ENCODE measurements around the gene PLA2G5.

PLA2G5 gene

DNA sequence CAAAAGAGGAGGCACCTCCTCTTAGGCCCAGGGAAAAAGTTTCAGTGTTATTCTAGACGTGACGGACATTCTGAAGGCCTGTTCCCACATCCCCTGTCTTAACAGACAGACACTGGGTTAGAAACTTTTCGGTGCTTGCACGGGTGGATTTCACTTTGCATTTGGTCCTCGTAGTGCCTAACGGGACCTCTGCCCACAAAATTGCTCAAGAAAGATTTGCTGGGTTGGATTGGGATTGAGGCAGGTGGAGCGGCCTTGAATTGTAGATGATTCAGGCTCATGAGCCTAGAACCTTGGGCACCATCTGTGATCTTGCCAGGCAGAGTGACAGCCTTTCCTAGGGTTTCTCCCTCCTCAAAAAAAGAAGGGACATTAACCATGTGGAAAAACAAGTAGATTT is 2.8 kb downstream of the PLA2G5 start:
- DNase-seq: no peak
- no peak overlapping the region for H3K4me3 ChIP-seq (ENCODE audit: low read depth, low read length)
- H3K4me1 ChIP-seq: no peaks in the 10 kb centered on the region
- no peaks in the 10 kb centered on the region for H3K9me3 ChIP-seq
- TF ChIP-seq, protein P1, sequence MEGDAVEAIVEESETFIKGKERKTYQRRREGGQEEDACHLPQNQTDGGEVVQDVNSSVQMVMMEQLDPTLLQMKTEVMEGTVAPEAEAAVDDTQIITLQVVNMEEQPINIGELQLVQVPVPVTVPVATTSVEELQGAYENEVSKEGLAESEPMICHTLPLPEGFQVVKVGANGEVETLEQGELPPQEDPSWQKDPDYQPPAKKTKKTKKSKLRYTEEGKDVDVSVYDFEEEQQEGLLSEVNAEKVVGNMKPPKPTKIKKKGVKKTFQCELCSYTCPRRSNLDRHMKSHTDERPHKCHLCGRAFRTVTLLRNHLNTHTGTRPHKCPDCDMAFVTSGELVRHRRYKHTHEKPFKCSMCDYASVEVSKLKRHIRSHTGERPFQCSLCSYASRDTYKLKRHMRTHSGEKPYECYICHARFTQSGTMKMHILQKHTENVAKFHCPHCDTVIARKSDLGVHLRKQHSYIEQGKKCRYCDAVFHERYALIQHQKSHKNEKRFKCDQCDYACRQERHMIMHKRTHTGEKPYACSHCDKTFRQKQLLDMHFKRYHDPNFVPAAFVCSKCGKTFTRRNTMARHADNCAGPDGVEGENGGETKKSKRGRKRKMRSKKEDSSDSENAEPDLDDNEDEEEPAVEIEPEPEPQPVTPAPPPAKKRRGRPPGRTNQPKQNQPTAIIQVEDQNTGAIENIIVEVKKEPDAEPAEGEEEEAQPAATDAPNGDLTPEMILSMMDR (IDR thresholded peaks at IDR 0.05; ENCODE audit: low read depth, low read length): no peak
- no peaks in the 10 kb centered on the region for H3K36me3 ChIP-seq
- H3K27me3 ChIP-seq: no peaks in the 10 kb centered on the region

DNA sequence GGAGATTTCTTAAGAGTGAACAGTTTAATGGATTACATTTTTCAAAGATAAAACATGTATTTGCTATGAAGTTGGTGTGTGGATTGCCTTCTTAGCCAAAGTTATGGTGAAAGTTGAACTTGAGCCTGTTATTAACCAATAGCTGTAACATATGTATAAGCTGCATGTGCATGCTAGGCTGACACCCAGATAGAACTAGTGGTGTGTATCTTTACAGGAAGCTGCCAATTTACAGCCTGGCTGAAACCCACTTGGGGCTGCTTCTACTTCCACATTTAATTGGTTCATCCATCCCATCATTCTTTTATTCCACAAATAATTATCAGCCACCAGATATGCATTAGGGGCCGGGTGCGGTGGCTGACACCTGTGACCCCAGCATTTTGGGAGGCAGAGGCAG is 3.3 kb downstream of the PLA2G5 start:
- Histone ChIP-seq H3K27me3 (no peaks in the 10 kb centered on the region), H3K4me1 (no peaks in the 10 kb centered on the region), H3K4me3 (ENCODE audit: low read depth, low read length) (no peak overlapping the region), H3K36me3 (no peaks in the 10 kb centered on the region), H3K9me3 (no peaks in the 10 kb centered on the region)
- DNase-seq: no peak
- TF ChIP-seq, protein P1 (IDR thresholded peaks at IDR 0.05; ENCODE audit: low read depth, low read length): no peak

DNA sequence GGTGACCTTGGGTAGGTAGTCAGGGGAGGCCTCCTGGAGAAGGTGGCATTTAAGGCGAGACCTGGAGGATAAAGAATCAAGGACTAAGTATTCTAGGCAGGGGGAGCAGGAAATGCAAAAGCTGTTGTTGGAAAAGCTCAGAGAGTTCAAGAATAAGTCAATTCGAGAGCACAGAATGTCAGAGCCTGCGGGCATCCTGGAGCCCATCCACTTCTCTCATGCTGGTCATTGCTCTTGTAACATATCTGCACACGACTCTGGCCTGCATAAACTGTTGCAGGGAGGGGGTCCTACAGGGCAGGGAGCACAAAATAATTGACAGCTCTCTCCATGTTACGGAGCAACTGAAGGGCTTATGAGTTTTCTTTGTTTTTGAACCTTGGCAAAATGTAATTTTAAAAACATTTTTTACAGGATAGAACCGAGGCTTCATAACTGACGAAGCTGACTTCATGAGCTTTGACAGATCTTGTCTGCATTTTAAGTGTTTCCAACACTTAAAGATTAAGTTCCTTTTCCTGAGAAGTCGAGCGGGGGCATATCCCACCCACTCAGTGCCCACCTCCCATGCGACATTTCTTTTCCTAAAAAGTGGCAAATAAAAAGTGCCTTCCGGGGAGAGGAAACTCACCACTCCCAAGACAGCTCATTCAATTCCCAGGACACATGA is 4.2 kb downstream of the PLA2G5 start:
- DNase-seq: no peak
- H3K36me3 ChIP-seq: no peaks in the 10 kb centered on the region
- no peaks in the 10 kb centered on the region for H3K27me3 ChIP-seq
- no peaks in the 10 kb centered on the region for H3K4me1 ChIP-seq
- TF ChIP-seq, protein P1 (IDR thresholded peaks at IDR 0.05; ENCODE audit: low read depth, low read length): no peak
- no peak overlapping the region for H3K4me3 ChIP-seq (ENCODE audit: low read depth, low read length)
- no peaks in the 10 kb centered on the region for H3K9me3 ChIP-seq

DNA sequence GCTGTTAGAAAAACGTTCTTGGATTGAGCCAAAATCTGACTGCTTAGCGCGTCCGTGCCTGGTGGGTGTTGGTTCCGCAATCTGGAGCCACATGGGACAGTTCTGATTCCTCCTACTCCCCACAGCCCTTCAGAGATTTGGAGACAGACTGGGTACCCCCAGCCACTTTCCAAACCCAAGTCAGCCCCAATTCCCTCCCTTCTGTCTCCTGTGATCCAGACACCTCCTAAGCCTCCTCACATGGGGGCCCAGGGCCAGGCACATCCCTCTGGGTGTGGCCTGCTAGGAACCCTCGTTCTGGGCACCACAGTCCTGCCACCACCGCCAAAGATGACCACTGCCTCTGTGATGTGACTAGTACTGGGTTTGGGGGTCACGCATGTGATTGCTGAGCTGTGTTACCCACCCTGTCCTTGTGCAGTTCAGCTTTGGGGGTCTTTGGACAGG is 4.8 kb downstream of the PLA2G5 start:
- Histone ChIP-seq H3K27me3 (no peaks in the 10 kb centered on the region), H3K4me1 (no peaks in the 10 kb centered on the region)
- TF ChIP-seq, protein P1 (IDR thresholded peaks at IDR 0.05; ENCODE audit: low read depth, low read length): no peak

DNA sequence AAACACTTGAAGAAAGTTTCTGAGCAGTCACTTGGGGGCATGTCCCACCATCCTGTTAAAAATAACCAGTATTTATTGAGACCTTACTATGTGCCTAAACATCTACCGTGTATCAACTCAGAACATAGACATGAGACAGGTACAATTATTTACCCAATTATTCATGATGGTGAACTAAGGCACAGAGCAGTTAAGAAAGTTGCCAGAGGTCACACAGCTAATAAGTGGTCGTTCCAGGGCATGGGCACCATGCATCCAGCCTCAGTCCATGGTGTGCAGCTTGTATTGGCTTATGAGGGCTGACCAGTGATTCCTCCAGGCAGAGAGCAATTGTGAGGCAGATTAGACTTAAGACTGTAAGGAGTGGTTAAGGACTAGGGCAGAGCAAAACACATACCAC is 5.4 kb downstream of the PLA2G5 start:
- H3K27me3 ChIP-seq: no peaks in the 10 kb centered on the region
- H3K9me3 ChIP-seq: no peaks in the 10 kb centered on the region
- no peak overlapping the region for H3K4me3 ChIP-seq (ENCODE audit: low read depth, low read length)
- TF ChIP-seq, protein P1 (IDR thresholded peaks at IDR 0.05; ENCODE audit: low read depth, low read length): no peak
- H3K36me3 ChIP-seq: no peaks in the 10 kb centered on the region
- H3K4me1 ChIP-seq: no peaks in the 10 kb centered on the region
- DNase-seq: no peak

More for the DNA sequence above, 4.8 kb downstream of the PLA2G5 start:
- Histone ChIP-seq H3K36me3 (no peaks in the 10 kb centered on the region), H3K9me3 (no peaks in the 10 kb centered on the region), H3K4me3 (ENCODE audit: low read depth, low read length) (no peak overlapping the region)
- no peak for DNase-seq

DNA sequence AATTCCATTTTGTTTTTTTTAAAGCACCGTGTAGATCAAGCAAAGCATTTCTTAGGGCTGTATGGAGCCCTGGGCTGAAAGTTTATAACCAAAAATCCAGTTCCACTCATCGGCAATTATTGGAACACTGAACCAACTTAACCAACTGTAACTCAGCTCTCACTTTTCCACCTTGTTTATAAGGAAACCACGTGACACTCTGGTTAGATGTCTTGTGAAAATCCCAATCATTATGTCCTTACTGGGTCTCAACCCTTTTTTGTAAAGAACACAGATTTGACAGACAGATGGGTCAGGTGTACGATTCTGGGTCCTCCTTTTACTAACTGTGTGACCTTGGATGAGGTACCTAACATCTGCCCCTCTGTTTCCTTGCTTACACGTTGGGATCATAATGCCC is 6.2 kb downstream of the PLA2G5 start:
- TF ChIP-seq, protein P1 (IDR thresholded peaks at IDR 0.05; ENCODE audit: low read depth, low read length): no peak
- DNase-seq: no peak
- H3K27me3 ChIP-seq: no peaks in the 10 kb centered on the region

More for the DNA sequence above, 6.2 kb downstream of the PLA2G5 start:
- no peak overlapping the region for H3K4me3 ChIP-seq (ENCODE audit: low read depth, low read length)
- H3K9me3 ChIP-seq: no peaks in the 10 kb centered on the region
- H3K36me3 ChIP-seq: no peaks in the 10 kb centered on the region
- H3K4me1 ChIP-seq: no peaks in the 10 kb centered on the region
